ENCODE results near the gene CRB3. TPM values are rescaled to one million over a fixed set of nuclear protein-coding genes. Genes with fewer than 3 reads are reported as not detected.

The CRB3 gene
- total and polyA plus RNA-seq, 9 of the 15 experiments (the other 6 are each of a cell fraction or from before 2014, with no cell fraction given), result 0.49 TPM; not detected in 8

DNA sequence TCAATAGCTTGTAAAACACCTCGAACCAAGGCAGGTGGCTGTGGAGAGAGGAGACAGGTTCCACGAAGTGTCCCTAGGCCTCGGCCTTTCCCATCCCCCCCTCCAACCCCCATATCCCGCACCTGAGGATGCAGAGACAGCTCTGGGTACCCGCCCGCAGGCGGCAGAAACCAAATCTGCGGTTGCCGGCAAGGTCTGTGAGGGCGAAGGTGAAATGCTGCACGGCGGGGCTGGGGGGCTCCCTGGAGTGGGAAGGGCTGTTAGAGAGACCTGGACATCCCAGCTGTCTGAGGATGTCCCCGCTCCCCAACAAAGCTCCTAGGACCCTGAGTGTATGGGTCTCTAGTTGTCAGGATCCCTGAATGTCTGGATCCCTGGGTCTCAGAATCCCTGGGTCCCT lies 14.7 kb downstream of the CRB3 start:
- Histone ChIP-seq H3K4me2 (ENCODE audit: insufficient read depth, low read length) (no peak overlapping the region), H3K9ac (ENCODE audit: insufficient read depth in 1 of 2, low read depth in 2 of 2, low read length in 2 of 2) (no peak overlapping the region), H3K36me3 (ENCODE audit: control insufficient read depth, insufficient read depth, low read length) (no peaks in the 10 kb centered on the region), H3K27me3 (ENCODE audit: control insufficient read depth in 2 of 2, insufficient read depth in 2 of 2, low read length in 2 of 2) (no peaks in the 10 kb centered on the region), H4K20me1 (replicated peaks; ENCODE audit: control insufficient read depth, insufficient read depth, low read length) (no peaks in the 10 kb centered on the region), H2AFZ (ENCODE audit: low read depth, low read length) (no peak overlapping the region), H3K4me1 (replicated peaks in 1 of 2; ENCODE audit: control insufficient read depth in 2 of 2, insufficient read depth in 2 of 2, low read length in 2 of 2) (peaks cover 6 to 36% of the 10 kb centered on the region in 2 experiments), H3K4me3 (no peak overlapping the region), H3K9me3 (replicated peaks; ENCODE audit: control insufficient read depth, insufficient read depth, low read depth, low read length) (0 out of 2 replicates have a peak, but pooled peaks cover 2% of the 10 kb centered on the region), H3K9me1 (ENCODE audit: control insufficient read depth, insufficient read depth, low read length) (no peaks in the 10 kb centered on the region), H3K79me2 (ENCODE audit: control insufficient read depth, insufficient read depth, low read length) (no peaks in the 10 kb centered on the region), H3K27ac (ENCODE audit: extremely low read depth, low read depth, low read length) (no peak overlapping the region)
- POLR2A ChIA-PET, result no interaction called here
- FAIRE-seq, result no peak
- no peak for ATAC-seq
- intact Hi-C loops (cut with micrococcal nuclease) (no loop called here), in situ Hi-C loops (cut with MboI) (no loop called here)
- DNase-seq (ENCODE audit: extremely low read depth in 1 of 4, low spot score in 3 of 4), result no peak
- WGBS (ENCODE audit: insufficient coverage, low coverage, missing lambda C conversion rate), result 51% methylated on average over 11 of the region's 13 CpGs
- TF ChIP-seq ARID1B (IDR thresholded peaks at IDR 0.05), result no peak
- TF ChIP-seq CC2D1A (IDR thresholded peaks at IDR 0.05), result no peak
- TF ChIP-seq, protein P1, sequence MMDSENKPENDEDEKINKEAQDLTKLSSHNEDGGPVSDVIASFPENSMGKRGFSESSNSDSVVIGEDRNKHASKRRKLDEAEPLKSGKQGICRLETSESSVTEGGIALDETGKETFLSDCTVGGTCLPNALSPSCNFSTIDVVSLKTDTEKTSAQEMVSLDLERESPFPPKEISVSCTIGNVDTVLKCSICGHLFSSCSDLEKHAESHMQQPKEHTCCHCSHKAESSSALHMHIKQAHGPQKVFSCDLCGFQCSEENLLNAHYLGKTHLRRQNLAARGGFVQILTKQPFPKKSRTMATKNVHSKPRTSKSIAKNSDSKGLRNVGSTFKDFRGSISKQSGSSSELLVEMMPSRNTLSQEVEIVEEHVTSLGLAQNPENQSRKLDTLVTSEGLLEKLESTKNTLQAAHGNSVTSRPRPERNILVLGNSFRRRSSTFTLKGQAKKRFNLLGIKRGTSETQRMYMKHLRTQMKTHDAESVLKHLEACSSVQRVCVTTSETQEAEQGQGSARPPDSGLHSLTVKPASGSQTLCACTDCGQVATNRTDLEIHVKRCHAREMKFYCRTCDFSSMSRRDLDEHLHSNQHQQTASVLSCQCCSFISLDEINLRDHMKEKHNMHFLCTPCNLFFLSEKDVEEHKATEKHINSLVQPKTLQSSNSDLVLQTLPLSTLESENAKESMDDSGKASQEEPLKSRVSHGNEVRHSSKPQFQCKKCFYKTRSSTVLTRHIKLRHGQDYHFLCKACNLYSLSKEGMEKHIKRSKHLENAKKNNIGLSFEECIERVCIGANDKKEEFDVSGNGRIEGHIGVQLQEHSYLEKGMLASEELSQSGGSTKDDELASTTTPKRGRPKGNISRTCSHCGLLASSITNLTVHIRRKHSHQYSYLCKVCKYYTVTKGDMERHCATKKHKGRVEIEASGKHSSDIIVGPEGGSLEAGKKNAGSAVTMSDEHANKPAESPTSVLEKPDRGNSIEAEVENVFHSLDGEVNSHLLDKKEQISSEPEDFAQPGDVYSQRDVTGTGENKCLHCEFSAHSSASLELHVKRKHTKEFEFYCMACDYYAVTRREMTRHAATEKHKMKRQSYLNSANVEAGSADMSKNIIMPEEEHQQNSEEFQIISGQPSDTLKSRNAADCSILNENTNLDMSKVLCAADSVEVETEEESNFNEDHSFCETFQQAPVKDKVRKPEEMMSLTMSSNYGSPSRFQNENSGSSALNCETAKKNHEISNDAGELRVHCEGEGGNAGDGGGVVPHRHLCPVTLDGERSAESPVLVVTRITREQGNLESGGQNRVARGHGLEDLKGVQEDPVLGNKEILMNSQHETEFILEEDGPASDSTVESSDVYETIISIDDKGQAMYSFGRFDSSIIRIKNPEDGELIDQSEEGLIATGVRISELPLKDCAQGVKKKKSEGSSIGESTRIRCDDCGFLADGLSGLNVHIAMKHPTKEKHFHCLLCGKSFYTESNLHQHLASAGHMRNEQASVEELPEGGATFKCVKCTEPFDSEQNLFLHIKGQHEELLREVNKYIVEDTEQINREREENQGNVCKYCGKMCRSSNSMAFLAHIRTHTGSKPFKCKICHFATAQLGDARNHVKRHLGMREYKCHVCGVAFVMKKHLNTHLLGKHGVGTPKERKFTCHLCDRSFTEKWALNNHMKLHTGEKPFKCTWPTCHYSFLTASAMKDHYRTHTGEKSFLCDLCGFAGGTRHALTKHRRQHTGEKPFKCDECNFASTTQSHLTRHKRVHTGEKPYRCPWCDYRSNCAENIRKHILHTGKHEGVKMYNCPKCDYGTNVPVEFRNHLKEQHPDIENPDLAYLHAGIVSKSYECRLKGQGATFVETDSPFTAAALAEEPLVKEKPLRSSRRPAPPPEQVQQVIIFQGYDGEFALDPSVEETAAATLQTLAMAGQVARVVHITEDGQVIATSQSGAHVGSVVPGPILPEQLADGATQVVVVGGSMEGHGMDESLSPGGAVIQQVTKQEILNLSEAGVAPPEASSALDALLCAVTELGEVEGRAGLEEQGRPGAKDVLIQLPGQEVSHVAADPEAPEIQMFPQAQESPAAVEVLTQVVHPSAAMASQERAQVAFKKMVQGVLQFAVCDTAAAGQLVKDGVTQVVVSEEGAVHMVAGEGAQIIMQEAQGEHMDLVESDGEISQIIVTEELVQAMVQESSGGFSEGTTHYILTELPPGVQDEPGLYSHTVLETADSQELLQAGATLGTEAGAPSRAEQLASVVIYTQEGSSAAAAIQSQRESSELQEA (IDR thresholded peaks at IDR 0.05; ENCODE audit: low read depth), result no peak
- no peak for TF ChIP-seq ZNF232 (CRISPR knock-in tag; IDR thresholded peaks at IDR 0.05)
- TF ChIP-seq MAFK (IDR thresholded peaks at IDR 0.05; ENCODE audit: low read length), result no peak
- no peak for TF ChIP-seq RBM15 (IDR thresholded peaks at IDR 0.05; ENCODE audit: insufficient read depth, low read length)
- TF ChIP-seq CEBPG (CRISPR knock-in tag; IDR thresholded peaks at IDR 0.05), result no peak
- no peak for TF ChIP-seq CEBPG (tag; conservative IDR thresholded peaks at IDR 0.05 in 1 of 2, IDR thresholded peaks at IDR 0.05 in 1 of 2)
- TF ChIP-seq SMAD3 (CRISPR knock-in tag; conservative IDR thresholded peaks at IDR 0.05), result no peak
- TF ChIP-seq ZNF589 (CRISPR knock-in tag; IDR thresholded peaks at IDR 0.05; ENCODE audit: low read depth), result no peak
- CTCF ChIA-PET (ENCODE audit: low intra/inter-chr PET ratio), result no interaction called here
- BruUV-seq (replicated peaks), result no TSS peak

Measured in K562 (cell line).